NCI-H2107 treated with DMSO at 0.1 percent for 48 hours (cell line): ENCODE measurements around the gene ANKRD29.
A peak's percentile ranks its signal among the peaks of the same experiment; 100 is the strongest.
"Not testable (repeated sequence)": the region's sequence is repeated elsewhere in the genome, so short reads cannot be mapped to it uniquely, and the experiment has no call there.

Experiments
- DNase-seq: peaks from one replicate; lab custom pipeline; 2025; ENCODE audit not compliant: unreplicated experiment; lab: John Stamatoyannopoulos, UW

ANKRD29 gene

DNA sequence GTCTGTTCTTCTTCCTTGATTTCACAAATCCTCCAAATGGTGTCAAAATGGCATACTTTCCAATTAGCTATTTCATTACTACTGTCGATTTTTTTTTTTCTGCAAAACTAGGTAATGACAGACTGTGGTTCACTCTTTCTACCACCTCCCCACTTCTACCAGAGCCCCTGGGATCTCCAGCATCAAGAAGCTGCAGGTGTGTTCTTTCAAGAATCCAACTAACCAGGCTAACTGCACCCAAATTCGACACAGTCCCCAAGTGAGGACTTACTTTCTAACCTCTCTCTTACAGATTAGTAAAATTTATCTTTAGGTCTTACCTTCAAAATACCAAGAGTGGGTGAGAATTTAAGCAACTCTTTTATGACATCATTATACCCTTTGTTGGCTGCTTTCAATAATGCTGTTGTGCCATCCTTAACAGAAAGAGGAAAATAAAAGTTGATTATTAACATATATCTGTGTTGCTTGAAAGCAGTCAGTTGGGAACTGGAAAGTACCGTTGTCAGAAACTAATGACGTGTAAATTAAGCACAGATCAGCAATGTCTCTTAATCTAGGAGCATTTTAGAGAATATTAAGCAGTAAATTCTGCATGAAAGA lies 45.2 kb downstream of the ANKRD29 start:
- DNase-seq: no peak

DNA sequence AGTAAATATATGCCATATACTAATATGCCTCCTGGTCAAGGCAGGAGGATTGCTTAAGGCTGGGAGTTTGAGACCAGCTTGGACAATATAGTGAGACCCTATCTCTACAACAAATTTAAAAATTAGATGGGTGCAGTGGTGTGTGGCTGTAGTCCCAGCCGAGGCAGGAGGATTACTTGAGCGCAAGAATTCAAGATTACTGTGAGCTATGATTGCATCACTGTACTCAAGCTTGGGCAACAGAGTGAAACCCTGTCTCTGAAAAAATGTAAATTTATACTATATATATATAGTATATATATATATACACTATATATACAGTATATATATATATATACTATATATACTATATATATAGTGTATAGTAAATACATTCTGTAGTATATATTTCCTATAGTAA lies 46.5 kb downstream of the ANKRD29 start:
- no peak for DNase-seq

DNA sequence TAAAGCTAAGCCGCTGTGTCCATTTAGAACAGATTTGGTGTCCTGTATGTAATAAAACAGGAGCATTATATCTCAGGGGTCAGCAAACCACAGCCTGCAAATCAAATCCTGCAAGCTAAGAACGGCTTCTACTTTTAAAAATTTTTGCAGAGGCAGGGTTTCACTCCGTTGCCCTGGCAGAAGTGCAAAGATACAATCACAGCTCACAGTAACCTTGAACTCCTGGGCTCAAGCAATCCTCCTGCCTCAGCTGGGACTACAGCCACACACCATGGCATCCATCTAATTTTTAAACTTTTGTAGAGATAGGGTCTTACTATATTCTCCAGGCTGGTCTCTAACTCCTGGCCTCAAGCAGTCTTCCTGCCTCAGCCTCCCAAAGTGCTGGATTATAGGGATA lies 47.8 kb downstream of the ANKRD29 start:
- DNase-seq: no peak

DNA sequence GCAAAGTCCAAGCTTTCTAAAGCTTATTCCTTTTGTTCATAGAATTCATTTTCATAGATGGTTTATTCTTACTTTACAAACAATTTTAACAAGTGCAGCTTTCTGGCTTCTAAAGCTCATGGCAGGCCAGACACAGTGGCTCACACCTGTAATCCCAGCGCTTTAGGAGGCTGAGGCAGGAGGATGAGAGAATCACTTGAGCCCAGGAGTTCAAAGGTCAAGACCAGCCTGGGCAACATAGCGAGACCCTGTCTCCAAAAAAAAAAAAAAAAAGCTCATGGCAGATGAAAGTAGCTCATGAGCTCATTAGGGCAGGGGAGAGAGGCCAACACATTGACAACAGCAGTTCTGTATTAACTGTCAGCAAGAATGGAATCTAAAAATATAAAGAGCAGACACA lies 48.3 kb downstream of the ANKRD29 start:
- DNase-seq: no peak

DNA sequence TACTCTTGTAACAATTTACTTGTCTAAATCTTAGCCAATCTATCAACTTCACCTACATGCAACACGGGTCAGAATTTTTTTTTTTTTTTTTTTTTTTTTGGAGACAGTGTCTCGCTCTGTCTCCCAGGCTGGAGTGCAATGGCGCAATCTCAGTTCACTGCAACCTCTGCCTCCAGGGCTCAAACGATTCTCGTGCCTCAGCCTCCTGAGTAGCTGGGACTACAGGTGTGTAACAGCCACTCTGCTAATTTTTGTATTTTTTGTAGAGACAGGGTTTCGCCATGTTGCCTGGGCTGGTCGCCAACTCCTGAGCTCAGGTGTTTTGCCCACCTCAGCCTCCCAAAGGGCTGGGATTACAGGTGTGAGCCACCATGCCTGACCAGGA lies 49.6 kb downstream of the ANKRD29 start:
- DNase-seq: not testable (repeated sequence)

DNA sequence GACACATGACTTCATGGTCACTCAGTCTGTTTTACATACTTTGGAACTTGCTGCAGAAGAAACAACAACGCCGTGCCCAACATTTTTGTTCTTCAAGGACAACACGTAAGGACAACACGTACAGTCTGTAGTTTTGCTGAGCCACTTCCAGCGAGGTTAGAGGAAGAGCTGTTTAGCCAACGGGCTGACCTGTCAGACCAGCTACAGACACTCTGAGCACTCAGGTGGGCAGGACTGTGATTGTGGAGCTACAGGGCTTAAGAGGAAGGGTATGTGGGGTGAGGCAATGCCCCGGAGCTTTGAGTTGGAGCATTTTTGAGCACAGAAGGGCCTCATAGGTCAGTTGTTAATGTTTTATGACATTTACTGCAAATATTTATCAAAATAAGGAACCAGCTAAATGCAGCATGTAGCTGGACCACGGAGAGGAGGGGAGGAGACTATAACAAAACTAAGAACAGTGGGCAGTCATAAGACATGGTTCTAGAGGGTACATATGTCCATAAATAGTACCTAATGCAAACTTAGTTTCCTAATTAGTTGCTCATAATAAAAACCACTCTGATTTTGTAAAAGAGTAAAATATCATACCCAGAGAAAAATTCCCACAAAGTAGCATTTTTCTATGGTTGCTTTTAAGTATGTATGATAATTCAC lies 50.1 kb downstream of the ANKRD29 start:
- DNase-seq: no peak

DNA sequence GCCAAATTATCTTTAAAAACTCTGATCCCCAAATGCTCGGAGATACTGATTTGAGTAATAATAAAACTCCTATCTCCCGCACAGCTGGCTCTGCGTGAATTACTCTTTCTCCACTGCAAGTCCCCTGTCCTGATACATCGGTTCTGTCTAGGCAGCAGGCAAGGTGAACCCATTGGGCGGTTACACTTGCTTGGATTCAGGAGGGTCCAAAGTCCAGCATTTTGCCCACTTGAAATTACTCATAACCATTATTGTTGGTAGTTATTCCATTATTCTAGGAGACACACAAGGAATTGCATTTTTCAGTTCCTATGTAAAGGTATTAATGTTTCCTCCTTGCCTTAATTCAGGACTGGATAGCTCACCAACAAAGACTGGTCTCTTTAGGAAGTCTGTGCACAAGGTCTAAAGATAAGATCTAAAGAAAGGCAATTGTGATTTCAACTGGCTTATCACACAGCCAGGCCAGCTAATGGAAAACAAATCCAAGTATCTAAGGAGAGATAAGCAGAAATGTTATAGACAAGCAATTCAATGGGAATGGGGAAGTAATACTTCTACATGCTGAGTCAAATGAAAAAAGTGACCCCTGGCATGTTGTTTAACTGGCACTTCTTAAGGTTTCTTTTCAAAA lies 53.2 kb downstream of the ANKRD29 start:
- DNase-seq: no peak

DNA sequence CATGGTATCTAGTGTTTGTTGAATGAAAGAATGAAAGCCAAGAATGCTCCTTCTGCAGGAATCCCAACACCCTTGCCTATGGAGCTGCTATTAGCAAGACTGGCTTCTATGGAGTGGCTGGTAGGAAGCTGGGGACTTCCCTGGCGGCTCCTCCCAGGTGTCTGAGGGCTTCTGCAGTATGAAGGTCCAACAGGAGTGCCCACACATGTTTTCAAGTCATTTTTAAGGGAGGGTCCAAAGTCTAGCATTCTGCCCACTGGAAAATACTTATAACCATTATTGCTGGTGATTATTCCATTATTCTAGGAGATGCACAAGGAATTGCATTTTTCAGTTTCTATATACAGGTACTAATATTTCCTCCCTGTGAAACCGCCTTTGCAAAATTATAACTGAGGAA lies 54.5 kb downstream of the ANKRD29 start:
- no peak for DNase-seq

DNA sequence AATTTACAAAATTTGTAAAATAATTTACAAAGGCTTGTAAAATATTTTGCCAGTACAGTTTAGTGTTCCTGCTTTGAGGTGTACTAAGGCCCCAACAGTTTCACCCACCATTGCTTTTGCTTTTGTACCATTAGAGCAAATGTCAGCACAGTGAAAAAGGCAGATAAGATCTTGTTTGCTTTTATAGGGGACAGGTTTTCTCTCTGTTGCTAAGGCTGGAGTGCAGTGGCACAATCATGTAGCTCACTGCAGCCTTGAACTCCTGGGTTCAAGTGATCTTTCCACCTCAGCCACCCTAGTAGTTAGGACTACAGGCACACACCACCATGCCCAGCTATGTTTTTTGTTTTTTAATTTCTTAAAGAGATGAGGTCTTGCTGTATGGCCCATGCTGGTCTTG lies 56.8 kb downstream of the ANKRD29 start:
- DNase-seq: no peak

DNA sequence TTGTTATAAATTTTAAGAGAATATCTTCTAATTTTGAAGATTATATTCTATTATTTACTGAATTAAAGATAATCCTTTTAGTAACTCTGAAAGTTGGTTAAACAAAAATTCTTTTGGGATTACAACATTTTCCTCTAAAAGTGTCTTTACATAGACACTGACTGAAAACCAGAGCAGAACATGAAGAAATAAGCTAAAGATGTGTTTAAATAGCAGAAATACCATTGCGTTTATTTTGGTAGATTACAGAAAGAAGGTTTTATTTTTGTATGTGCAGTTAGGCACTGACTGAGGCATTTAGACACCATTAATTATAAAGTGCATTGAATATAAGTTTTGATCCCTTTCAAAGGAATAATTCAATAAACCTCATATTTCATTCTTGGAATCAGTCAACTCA lies 62.9 kb downstream of the ANKRD29 start:
- no peak for DNase-seq

DNA sequence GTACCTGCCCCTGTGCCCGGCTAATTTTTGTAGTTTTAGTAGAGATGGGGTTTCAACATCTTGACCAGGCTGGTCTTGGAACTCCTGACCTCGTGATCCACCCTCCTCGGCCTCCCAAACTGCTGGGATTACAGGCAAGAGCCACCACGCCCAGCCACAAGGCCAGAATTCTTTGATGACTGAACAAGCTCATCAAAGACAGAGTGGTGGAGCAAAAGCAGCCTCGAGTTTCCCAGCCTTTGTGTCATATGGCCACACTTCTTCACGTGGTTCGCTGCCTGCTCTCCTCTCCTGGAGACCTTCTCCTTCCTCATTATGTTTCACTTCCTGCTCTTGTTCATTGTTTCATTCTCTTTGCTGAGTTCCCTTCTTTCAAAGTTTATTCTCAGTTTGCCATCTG lies 66.5 kb downstream of the ANKRD29 start:
- no peak for DNase-seq

DNA sequence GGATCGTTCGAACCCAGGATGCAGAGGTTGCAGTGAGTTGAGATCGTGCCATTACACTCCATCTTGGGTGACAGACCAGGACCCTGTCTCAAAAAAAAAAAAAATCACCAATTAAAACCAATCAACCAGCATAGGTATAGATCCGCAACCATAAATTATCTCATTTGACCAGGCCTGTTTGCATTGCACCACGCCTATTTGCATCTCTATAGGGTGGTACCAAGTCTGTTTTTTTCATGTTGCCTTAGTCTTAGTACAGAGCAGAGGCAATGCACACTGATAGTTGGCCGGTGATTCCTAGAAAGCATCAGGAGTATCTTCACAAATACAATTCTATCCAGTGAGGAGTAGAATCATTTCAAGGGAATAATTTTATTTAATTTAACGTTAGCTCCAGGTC lies 67.1 kb downstream of the ANKRD29 start:
- DNase-seq: no peak

DNA sequence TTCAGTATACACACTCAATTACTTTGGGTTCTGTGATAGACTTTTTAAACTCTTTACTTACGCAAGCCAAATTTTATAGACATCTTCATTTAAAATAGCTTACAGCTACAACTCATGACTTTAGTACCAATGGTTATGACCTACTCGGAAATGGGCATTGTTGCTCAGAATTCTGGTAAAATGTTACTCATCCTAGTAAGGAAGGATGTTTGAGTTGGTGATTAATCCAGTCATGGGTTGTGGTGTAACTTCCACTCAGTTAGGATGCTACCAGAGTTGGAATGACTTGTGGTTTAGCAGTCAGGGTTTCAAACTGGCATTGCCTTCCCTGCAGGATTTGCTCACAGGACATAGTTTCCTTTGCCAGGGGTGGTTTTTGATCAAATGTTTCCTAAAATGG lies 69.0 kb downstream of the ANKRD29 start:
- DNase-seq: no peak

DNA sequence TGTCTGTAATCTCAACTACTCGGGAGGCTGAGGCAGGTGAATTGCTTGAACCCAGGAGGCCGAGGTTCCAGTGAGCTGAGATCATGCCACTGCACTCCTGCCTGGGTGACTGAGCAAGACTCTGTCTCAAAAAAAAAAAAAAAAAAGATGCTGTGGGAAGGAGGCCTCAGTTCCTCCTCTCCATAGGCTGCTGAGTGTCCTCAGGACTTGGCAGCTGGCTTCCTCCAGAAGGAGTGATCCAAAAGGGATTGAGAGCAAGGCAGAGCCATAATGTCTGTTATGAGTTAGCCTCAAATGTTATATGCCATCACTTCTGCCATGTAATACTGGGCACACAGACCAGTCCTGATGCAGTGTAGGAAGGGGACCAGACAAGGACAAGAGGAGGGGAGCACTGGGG lies 69.8 kb downstream of the ANKRD29 start:
- no peak for DNase-seq

DNA sequence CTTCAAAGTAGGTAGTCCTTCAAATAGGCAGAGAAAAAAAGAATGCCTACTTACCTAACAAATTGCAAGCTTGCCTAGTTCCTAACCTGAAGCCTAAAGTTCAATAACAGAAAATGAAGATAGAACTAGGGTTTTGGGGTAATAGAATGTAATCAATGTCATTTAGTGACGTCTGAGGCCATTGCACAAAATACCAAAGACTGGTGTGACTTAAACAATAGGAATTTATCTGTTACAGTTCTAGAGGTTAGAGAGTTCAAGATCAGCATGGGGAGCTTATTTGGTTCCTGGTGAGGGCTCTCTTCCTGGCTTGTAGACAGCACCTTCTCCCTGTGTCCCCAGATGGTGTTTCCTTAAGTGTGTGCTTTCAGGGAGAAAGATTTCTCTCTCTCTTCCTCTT lies 71.7 kb downstream of the ANKRD29 start:
- no peak for DNase-seq

DNA sequence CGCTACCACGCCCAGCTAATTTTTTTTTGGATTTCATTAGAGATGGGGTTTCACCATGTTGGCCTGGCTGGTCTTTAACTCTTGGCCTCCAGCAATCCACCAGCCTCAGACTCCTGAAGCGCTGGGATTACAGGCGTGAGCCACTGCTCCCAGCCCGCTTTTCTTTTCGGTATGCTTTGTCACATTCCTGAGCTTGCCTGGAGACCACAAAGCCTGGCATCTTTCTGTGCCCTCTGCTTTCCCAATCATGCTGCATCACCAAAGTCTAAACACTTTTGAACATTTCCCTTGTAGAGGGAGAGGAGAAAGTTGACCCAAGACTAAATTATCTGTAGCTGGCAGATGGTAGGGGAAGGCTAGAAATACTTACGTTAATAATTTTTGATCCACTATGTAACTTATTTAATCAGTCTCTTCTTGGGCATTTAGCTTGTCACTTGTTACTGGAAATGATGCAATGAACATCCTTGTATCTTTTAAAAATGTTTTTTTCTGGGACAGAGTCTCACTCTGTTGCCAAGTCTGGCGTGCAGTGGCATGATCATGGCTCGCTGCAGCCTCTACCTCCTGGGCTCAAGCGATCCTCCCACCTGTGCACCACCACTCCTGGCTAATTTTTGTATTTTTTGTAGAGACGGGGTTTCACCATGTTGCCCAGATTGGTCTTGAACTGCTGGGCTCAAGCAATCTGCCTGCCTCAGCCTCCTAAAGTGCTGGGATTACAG lies 73.7 kb downstream of the ANKRD29 start:
- DNase-seq: no peak

DNA sequence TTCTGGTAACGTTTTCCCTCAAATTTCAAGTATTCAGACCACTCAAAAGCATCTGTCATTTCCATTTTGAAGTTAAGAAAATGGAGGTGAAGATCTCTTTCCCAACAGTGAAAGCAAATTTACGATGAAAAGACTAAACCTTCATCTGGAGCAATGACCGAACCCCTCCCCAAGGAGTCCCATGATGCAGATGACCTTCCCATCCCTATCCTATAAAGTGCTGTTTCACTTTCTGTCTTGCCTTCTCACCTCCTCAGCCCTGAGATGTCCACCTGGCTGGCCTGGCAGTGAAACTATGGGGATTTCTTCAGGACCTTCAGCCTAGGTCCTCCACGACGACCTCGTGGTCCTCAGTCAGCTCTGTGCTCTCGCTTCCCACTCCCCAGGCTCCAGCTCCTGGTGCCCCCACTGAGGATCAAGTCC lies 75.5 kb downstream of the ANKRD29 start:
- no peak for DNase-seq

DNA sequence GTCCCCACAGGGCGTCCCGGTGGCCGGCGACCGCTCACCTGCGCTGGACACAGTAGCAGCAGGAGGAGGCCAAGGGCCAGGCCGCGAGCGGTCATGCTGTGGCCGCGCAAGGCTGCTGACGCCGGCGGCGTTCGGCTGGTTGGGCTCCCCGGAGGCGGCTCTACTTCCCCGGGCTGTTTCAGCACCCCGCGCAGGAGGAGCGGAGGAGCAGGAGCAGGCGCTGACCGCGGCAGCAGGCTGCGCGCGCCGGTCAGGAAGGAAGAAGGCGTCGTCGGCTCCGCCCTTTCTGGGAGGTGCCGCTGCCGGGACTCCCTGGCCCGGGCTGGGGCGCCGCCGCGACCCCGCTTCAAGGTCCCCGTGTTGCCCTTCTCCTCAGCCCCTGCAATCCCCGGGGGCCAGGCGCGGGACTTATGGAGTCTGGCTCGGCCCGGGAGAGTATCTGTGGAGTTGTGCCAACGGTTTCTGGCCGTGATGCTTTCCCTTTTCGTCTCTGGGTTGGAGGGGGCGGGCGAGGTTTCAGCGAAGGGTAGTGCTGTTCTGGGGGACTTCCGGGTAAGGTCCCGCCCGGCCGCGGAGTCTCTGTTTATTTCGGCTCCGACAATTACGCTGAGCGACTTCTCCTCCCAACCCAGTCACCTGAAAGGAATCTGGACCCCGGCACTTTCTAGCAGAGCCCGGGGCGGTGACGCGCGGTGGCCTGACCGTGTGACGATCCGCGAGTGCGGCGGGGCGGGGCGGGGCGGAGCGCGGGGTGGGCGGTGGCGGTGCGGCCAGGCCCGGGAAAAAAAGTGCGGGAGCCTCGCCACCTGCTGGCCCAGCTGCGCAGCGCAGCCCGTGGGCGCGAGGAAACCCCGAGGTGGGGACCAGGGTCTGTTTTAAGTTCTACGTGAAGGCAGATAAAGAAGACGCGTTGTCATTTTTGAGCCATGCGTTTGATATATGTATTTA lies 76.2 kb downstream of the ANKRD29 start, which contains the start of gene NPC1:
Gene NPC1, minus strand, starts transcription at position 258 of the 948 bp plus-strand sequence. Its CDS starts 163 bp downstream, at position 95.
- peak; percentile 24 for DNase-seq

DNA sequence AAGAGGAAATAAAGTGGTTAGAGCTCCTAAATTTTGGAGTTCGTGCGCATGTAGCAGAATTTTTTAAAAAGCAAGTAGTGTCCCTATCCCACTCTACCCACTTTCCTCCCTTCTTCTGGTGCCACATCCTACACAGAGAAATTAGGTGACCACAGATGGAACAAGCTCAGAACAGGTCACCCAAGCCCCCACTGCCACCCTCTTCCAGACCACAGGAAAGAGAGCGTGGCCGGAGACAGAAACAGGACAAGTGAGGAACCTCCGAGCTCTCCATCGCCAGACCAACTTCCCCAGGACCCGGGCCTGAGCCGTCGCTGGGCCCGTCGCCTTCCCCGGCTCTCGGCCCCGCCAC lies 76.8 kb downstream of the ANKRD29 start:
- no peak for DNase-seq

DNA sequence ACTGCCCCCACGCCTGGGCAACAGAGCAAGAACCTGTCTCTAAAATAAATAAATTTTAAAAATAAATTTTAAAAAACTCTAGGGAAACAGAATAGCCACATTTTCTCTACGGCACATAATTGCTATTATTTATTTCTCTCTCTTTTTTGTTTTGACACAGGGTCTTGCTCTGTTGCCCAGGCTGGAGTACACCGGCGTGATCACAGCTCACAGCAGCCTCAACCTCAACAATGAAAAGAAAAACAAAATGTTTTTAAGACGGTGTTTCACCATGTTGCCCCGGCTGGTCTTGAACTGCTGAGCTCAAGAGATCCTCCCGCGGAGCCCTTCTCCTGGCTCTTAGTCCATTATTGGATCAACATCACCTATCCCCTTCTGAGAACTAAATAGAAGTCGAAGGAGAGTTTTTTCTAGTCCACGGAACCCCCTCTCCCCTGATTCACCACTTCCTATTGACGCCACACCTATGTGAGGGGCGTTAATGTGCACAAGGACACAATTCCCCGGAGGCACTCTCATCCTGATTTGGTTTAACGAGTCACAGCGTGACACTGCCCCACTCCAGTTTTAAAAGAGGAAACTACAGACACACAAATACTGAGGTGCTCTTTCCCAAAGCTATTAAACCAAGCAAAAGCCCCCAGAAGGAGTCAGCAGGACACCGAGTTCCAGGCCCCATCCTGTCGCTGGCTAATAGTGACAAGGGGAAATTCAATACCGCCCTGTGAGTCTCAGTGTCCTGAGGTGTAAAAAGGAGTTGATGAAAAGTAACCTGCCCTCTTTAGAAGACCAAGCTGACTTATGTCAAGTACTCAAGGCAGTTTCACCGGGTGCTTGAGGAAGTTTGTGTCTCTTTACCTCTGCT lies 77.5 kb downstream of the ANKRD29 start:
- peak; percentile 39 for DNase-seq
